Dermis blood vessel endothelial cell (primary cell): Measurements from ENCODE around the gene SPRY4. TPM values are rescaled to one million over a fixed set of nuclear protein-coding genes. Genes with fewer than 3 reads are reported as not detected.
"Not testable (repeated sequence)": the region's sequence is repeated elsewhere in the genome, so short reads cannot be mapped to it uniquely, and the experiment has no call there.

ENCODE experiments used
- DNase-seq: peaks from one replicate; pipeline ENCODE4 v3.0.0; 2010
- total RNA-seq: library from RNA; depleted of rRNA; stranded (reverse); fragments of >200 nt; gene quantifications from 2 replicates; pipeline ENCODE4 v1.2.3, GENCODE V29; 2014

The SPRY4 gene
- total RNA-seq, 1 donor from 2014 or later, result 11.9 TPM

- DNase-seq, result no peak
Measured at GRCh38 chr5:142314109-142314508, 10.7 kb downstream of the SPRY4 start.

- peak; percentile 49 for DNase-seq
Measured at GRCh38 chr5:142313682-142314081, 11.1 kb downstream of the SPRY4 start.

- DNase-seq, result no peak
Measured at GRCh38 chr5:142313275-142313674, 11.5 kb downstream of the SPRY4 start.

- no peak for DNase-seq
Measured at GRCh38 chr5:142312399-142312798, 12.4 kb downstream of the SPRY4 start.

- DNase-seq, result no peak
Measured at GRCh38 chr5:142311725-142312124, 13.1 kb downstream of the SPRY4 start.

- DNase-seq, result no peak
Measured at GRCh38 chr5:142310803-142311202, 14.0 kb downstream of the SPRY4 start.

- DNase-seq, result no peak
Measured at GRCh38 chr5:142309747-142310318, 15.0 kb downstream of the SPRY4 start.

- DNase-seq, result no peak
Measured at GRCh38 chr5:142308358-142308757, 16.5 kb downstream of the SPRY4 start.

GRCh38 chr5:142307146-142307890 lies 17.5 kb downstream of the SPRY4 start:
- no peak for DNase-seq

GRCh38 chr5:142306077-142306502 lies 18.7 kb downstream of the SPRY4 start:
- DNase-seq, result no peak

- DNase-seq, result no peak
Measured at GRCh38 chr5:142305211-142305610, 19.6 kb downstream of the SPRY4 start.

- DNase-seq, result no peak
Measured at GRCh38 chr5:142304013-142304701, 20.7 kb downstream of the SPRY4 start.

GRCh38 chr5:142303565-142303964 lies 21.3 kb downstream of the SPRY4 start:
- no peak for DNase-seq

- no peak for DNase-seq
Measured at GRCh38 chr5:142301540-142301939, 23.3 kb downstream of the SPRY4 start.

GRCh38 chr5:142300677-142301076 lies 24.1 kb downstream of the SPRY4 start:
- DNase-seq, result no peak

GRCh38 chr5:142298789-142299188 lies 26.0 kb downstream of the SPRY4 start:
- DNase-seq, result no peak

- DNase-seq, result not testable (repeated sequence)
Measured at GRCh38 chr5:142297786-142298185, 27.0 kb downstream of the SPRY4 start.

- peak; percentile 99 for DNase-seq
Measured at GRCh38 chr5:142296914-142297417, 27.9 kb downstream of the SPRY4 start.

GRCh38 chr5:142295960-142296860 lies 28.6 kb downstream of the SPRY4 start:
- DNase-seq, result no peak

- DNase-seq, result peak; percentile 83
Measured at GRCh38 chr5:142295084-142295758, 29.6 kb downstream of the SPRY4 start.

- DNase-seq, result peak; percentile 63
Measured at GRCh38 chr5:142293486-142293885, 31.3 kb downstream of the SPRY4 start.

- DNase-seq, result no peak
Measured at GRCh38 chr5:142292808-142293207, 32.0 kb downstream of the SPRY4 start.
